Skeletal muscle tissue (tissue), 2 donors: Measurements from ENCODE around the gene ZNF83. TPM values are rescaled to one million over a fixed set of nuclear protein-coding genes. Genes with fewer than 3 reads are reported as not detected.

ENCODE experiments used
- small RNA-seq: library from RNA; depleted of rRNA; stranded (forward); fragments of <200 nt; gene quantifications from one replicate; pipeline ENCODE3, GENCODE V24; 2014
- total RNA-seq: library from RNA; depleted of rRNA; stranded (reverse); fragments of >200 nt; gene quantifications from one replicate; pipeline ENCODE4 v1.2.3, GENCODE V29; 2014

Gene ZNF83
- total RNA-seq, 1 donor from 2014 or later = 29.2 TPM

Small RNA genes within 50 kb of the gene (small RNA-seq; reads per million reads assigned to genes)
- gene RPL39P34 = not detected

Other genes with a start within 250 kb of the ZNF83 start
- gene ZNF528, start 240.5 kb downstream of the ZNF83 start, total RNA-seq = 14.1 TPM
- 0.52 TPM for gene ZNF534, start 209.2 kb downstream of the ZNF83 start, total RNA-seq
- gene ZNF578, start 184.8 kb downstream of the ZNF83 start, total RNA-seq = 5.7 TPM
- 19.3 TPM for gene ZNF808, start 110.7 kb downstream of the ZNF83 start, total RNA-seq
- gene ZNF701, start 68.1 kb downstream of the ZNF83 start, total RNA-seq = 20.9 TPM
- gene ZNF611, start 96.7 kb upstream of the ZNF83 start, total RNA-seq = 9.4 TPM
- gene ZNF600, start 148.4 kb upstream of the ZNF83 start, total RNA-seq = 2.1 TPM
- gene ZNF28, start 183.3 kb upstream of the ZNF83 start, total RNA-seq = 3.1 TPM
- gene ZNF468, start 219.3 kb upstream of the ZNF83 start, total RNA-seq = 14.6 TPM